Embryonic facial prominence (tissue), 1 donor: ENCODE measurements around the gene CARD8.
"Not testable (repeated sequence)": the region's sequence is repeated elsewhere in the genome, so short reads cannot be mapped to it uniquely, and the experiment has no call there.

ENCODE experiments used
- DNase-seq: peaks from one replicate; pipeline ENCODE4 v3.0.0-alpha.2; 2016; ENCODE audit errors: extremely low spot score

The CARD8 gene

DNA sequence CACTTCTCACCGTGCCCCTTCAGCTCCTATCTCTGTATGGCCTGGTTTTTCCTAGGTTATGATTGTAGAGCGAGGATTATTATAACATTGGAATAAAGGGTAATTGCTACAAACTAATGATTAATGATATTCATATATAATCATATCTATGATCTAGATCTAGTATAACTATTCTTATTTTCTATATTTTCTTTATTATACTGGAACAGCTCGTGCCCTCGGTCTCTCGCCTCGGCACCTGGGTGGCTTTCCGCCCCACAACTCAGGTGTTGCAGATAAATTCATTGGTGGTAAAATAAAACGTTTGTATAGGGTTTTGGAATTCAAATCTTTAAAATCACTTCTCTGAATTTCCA is 4.6 kb upstream of the CARD8 start:
- not testable (repeated sequence) for DNase-seq

DNA sequence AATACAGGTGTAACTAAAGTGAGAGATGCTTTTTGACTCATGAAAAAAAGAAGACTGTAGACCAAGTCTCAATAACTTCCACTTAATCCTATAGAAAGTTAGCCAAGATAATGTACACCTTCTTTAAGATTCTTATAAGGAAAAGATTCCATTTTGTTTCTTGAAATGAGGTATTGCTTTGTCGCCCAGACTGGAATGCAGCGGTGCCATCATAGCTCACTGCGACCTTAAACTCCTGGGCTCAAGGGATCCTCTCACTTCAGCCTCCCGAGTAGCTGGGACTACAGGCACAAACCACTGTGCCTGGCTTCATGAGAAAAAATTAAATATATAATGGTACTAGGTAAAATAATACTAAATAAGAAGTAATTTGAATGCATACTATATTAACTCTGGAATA is 3.3 kb upstream of the CARD8 start:
- DNase-seq, result not testable (repeated sequence)

GRCh38 chr19:48258350-48258749 is 2.6 kb upstream of the CARD8 start:
- no peak for DNase-seq

GRCh38 chr19:48254529-48254970 is 1.2 kb downstream of the CARD8 start:
- DNase-seq, result no peak

GRCh38 chr19:48253999-48254398 is 1.7 kb downstream of the CARD8 start:
- DNase-seq, result no peak

DNA sequence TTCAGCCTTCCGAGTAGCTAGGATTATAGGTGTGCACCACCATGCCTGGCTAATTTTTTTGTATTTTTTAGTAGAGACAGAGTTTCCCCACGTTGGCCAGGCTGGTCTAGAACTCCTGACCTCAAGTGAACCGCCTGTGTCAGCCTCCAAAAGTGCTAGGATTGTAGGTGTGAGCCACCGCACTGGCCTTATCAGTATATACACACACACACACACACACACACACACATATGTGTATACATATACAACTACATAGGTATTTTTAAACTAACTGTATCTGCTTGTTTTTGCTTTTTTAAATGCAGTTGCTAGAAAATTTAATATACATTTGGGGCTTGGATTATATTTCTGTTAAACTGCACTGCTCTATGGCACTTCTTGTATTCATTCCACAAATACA is 3.1 kb downstream of the CARD8 start:
- DNase-seq, result no peak

- DNase-seq, result no peak
These were observed 5.3 kb downstream of the CARD8 start for GRCh38 chr19:48250290-48251025.

- no peak for DNase-seq
These were observed 6.2 kb downstream of the CARD8 start for GRCh38 chr19:48249502-48250014.

DNA sequence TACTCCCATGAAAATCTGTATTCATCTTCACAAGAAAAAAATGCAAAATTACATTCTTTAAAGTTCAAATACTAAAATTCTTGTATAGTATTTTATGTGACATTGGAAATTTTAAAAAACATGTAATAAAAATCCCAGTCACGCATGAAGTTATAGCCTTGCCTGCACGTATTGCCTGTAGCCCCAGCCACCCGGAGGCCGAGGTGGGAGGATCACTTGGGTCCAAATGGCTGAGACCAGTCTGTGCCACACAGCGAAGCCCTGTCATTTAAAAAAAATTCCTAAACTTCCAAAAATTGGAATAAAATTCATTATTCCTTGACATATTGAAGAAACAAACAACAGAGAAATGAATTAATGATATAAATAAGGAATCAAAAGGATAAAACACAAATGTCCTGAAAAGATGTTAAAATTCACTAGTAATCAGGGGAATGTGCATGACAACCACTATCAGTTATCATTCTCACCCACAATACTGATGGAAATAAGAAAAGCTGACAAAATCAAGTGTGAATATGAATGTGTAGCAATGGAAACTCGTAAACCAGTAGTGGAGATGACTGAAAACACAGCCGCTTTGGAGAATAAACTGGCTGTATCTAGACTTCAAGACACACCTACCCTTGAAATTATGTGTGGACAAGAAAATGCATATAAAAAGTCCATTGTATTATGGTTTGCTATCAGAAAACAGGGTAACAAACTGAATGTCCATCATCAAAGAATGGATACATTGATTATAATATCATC is 7.5 kb downstream of the CARD8 start:
- DNase-seq, result no peak

- DNase-seq, result no peak
These were observed 8.5 kb downstream of the CARD8 start for GRCh38 chr19:48247212-48247611.

DNA sequence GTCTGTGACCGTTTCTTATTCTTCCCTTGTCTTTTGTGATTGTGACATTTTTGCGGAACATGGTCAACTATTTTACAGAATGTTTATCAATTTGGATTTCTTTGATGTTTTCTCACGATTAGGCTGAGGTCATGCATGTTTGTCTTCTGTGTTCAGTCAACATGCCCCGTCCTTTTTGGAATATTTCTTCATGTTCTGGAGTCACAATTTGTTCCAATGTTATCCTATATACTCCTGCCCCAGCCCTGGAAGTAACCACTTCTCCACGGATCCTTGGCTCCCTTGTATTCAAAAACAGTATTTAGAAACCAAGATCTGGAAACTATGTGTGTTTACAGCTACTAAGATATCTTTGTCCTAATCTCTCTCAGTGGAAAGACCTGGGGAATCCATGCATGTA is 9.6 kb downstream of the CARD8 start:
- no peak for DNase-seq

GRCh38 chr19:48244281-48244680 is 11.4 kb downstream of the CARD8 start:
- no peak for DNase-seq

- DNase-seq, result not testable (repeated sequence)
These were observed 13.9 kb downstream of the CARD8 start for GRCh38 chr19:48241771-48242170.

DNA sequence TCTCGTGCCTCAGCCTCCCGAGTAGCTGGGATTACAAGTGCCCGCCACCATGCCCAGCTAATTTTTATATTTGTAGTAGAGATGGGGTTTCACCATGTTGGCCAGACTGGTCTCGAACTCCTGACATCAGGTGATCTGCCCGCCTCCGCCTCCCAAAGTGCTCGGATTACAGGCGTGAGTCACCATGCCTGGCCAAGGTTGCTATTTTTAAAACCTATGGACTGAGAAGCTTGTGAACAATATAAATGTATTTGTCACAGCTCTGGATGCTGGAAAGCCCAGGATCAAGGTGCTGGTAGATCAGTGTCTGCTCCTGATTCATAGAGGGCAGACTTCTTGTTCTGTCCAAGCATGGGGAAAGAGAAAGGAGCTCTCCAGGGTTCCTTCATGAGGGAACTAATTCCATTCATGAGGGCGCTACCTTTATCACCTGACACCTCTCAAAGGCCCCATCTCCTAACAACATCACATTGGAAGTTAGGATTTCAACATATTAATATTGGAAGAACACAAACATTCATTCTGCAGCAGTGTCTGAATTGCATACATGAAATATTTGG is 16.1 kb downstream of the CARD8 start:
- DNase-seq, result no peak

- no peak for DNase-seq
These were observed 16.6 kb downstream of the CARD8 start for GRCh38 chr19:48239120-48239519.

- no peak for DNase-seq
These were observed 18.7 kb downstream of the CARD8 start for GRCh38 chr19:48237057-48237456.

DNA sequence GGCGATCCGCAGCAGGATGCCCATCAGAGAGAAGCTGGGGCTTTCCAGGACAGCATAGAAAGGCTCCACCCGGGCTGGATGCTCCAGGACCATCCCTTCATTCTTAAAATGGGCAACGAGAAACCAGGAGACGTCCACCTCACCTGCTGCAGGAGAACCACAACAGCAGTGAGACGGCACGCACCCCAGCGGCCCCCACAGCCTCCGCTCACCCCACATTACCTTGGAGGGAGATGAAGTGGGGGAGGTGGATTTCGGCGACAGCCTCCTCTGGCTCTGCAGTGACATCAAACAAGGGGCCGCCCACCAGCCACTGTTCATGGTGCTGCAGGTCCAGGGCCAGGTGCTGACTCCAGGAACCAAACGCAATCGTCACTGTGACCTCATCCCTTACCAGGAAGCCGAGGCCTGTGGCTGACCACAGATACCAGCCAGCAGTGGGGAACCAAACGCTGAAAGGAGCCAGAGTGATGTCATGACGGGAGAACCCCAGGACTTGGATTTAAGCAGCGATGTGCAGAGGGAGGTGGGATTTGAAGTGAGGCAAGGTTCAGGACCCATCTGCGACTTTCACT is 25.1 kb downstream of the CARD8 start:
- no peak for DNase-seq

- DNase-seq, result no peak
These were observed 34.1 kb downstream of the CARD8 start for GRCh38 chr19:48221628-48222027.

GRCh38 chr19:48220784-48221183 is 34.9 kb downstream of the CARD8 start:
- DNase-seq, result not testable (repeated sequence)

- DNase-seq, result no peak
These were observed 36.7 kb downstream of the CARD8 start for GRCh38 chr19:48218997-48219396.

DNA sequence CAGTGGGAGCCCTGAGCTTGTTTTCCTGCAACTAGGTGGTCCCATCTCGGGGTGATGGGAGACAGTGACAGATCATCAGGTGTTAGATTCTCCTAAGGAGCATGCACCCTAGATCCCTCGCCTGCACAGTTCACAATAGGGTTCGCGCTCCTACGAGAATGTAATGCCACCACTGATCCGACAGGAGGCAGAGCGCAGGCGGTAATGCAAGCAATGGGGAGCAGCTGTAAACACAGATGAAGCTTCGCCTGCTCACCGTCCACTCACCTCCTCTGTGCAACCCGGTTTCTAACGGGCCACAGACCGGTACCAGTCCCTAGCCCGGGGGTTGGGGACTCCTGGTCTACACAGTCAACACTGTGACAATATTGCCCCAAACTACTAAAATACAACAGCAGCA is 38.8 kb downstream of the CARD8 start:
- DNase-seq, result no peak

DNA sequence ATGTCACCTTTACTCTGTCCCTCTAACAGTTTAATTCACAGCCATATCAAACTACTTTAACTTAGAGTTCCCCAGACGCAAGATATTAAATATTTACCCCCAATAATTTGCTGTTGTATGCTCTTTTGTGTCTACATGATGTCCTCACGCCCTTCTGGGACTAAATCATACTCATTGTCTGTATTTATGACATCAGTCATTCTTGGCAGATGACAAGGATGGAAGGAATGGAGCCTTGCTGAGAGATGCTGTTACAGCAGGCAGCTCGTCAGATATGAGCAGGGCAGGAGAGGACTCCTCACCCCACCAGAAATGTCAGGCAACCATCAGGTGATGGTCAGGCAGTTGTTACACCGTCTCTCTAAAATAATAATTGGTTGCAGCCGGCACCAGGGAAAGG is 41.8 kb downstream of the CARD8 start:
- DNase-seq, result no peak
